Natural killer cell treated with Interleukin-12 subunit alpha and Interleukin-12 subunit beta and Interleukin-15 and Interleukin-18, amount 100 ng/mL, for 72 hours (primary cell): ENCODE data around the gene VPS25. TPM values are rescaled to one million over a fixed set of nuclear protein-coding genes. Genes with fewer than 3 reads are reported as not detected.
"Not testable (repeated sequence)": the region's sequence is repeated elsewhere in the genome, so short reads cannot be mapped to it uniquely, and the experiment has no call there.

Experiments
- ATAC-seq, 2 donors: fragments of 150-1000 bp; cut with Tn5 transposase in 1 of 2; sonication (Bioruptor Pico), chemical (Tn5 transposase) in 1 of 2; 2 replicates each; pipeline ENCODE4 v1.10.0; 2021
- DNase-seq: peaks from one replicate; pipeline ENCODE4 v3.0.0; 2022; ENCODE audit warnings: low spot score
- H3K27ac Mint-ChIP-seq, 2 donors: 1 replicate in 1 of 2; 2 replicates in 1 of 2; pipeline ENCODE4 v1.8.0; 2022; ENCODE audit warnings: mixed read lengths in 2 of 2, mild to moderate bottlenecking in 1 of 2, moderate library complexity in 1 of 2
- H3K27me3 Mint-ChIP-seq, 2 donors: 1 replicate in 1 of 2; 2 replicates in 1 of 2; pipeline ENCODE4 v1.8.0; 2022; ENCODE audit warnings: mixed read lengths in 2 of 2
- H3K36me3 Mint-ChIP-seq: one replicate; pipeline ENCODE4 v1.8.0; 2022; ENCODE audit warnings: mixed read lengths
- H3K4me1 Mint-ChIP-seq, 2 donors: 1 replicate in 1 of 2; 2 replicates in 1 of 2; pipeline ENCODE4 v1.8.0; 2022; ENCODE audit warnings: low read depth in 2 of 2, mixed read lengths in 2 of 2, mild to moderate bottlenecking in 1 of 2
- H3K4me3 Mint-ChIP-seq: one replicate; pipeline ENCODE4 v1.8.0; 2022; ENCODE audit warnings: mixed read lengths
- H3K9me3 Mint-ChIP-seq: 2 replicates; pipeline ENCODE4 v1.8.0; 2022; ENCODE audit warnings: mixed read lengths
- total RNA-seq, 2 donors: library from RNA; stranded (reverse); gene quantifications; one replicate each; pipeline ENCODE4 v1.2.3, GENCODE V29; 2022

Gene VPS25
- total RNA-seq, 2 donors from 2014 or later = 57.5 to 61.7 TPM

DNA sequence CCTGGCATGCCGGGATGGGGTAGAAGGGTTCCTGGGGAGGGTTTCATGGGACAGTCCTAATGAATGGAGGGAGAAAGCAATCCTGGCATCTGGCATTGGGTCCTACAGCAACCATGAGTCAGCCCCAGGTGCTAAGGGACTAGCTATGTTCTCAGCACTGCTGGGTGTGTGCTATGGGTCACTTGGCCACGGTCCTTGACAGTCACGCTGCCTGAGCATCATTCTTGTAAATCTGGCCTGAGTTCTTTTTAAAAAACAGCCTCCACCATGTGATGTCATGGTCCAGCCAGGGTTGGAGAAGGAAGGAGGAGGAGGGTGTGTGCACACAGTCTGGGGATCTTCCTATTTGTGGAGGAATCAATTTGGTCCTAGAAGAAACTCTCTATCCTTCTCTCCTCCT lies 18.5 kb upstream of the VPS25 start:
- Mint-ChIP-seq H3K27ac (no peak overlapping the region), H3K27me3 (peaks cover 34 to 42% of the 10 kb centered on the region in 2 donors), H3K4me1 (no peaks in the 10 kb centered on the region)

DNA sequence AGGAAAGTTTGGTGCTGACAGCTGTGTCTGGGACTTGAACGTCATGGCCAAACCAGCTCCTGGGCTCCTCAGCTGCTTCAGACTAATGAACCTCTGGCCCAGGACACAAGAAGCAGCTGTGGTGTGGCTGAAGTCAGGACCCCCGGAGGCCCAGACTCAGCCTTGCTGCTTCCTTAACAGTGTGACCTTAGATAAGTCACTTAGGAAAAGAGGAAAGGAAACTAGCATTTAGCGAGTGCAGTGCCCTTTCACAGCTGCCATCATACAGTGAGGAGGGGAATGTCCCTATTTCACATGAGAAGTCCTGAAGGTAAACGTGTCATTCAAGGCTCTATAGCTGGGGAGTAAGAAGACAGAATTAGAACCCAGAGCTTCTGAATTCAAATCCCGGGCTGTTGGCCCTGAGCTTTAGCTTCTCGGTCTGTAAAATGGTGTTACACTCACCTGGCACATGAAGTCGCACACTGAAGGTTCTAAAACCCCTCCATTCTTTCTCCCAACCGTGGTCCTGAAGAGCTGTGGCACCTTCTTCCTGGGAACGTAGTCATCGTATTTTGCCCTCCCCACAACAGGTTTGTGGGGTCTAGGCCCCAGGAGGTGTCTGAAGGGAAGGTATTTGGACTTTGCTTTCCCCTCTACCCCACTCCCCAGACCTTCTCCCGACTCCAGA lies 13.1 kb upstream of the VPS25 start:
- ATAC-seq (no peak), DNase-seq (no peak)
- no peaks in the 10 kb centered on the region for H3K36me3 Mint-ChIP-seq
- peaks cover 0 to 4% of the 10 kb centered on the region in 2 donors for H3K4me1 Mint-ChIP-seq
- H3K27me3 Mint-ChIP-seq = peaks cover 52 to 57% of the 10 kb centered on the region in 2 donors
- peak overlapping the region; percentile 36 for H3K4me3 Mint-ChIP-seq
- no peaks in the 10 kb centered on the region for H3K9me3 Mint-ChIP-seq
- H3K27ac Mint-ChIP-seq = no peak overlapping the region

More for the DNA sequence above, 18.5 kb upstream of the VPS25 start:
- no peak for DNase-seq
- Mint-ChIP-seq H3K36me3 (no peaks in the 10 kb centered on the region), H3K4me3 (no peak overlapping the region), H3K9me3 (no peaks in the 10 kb centered on the region)
- no peak for ATAC-seq

DNA sequence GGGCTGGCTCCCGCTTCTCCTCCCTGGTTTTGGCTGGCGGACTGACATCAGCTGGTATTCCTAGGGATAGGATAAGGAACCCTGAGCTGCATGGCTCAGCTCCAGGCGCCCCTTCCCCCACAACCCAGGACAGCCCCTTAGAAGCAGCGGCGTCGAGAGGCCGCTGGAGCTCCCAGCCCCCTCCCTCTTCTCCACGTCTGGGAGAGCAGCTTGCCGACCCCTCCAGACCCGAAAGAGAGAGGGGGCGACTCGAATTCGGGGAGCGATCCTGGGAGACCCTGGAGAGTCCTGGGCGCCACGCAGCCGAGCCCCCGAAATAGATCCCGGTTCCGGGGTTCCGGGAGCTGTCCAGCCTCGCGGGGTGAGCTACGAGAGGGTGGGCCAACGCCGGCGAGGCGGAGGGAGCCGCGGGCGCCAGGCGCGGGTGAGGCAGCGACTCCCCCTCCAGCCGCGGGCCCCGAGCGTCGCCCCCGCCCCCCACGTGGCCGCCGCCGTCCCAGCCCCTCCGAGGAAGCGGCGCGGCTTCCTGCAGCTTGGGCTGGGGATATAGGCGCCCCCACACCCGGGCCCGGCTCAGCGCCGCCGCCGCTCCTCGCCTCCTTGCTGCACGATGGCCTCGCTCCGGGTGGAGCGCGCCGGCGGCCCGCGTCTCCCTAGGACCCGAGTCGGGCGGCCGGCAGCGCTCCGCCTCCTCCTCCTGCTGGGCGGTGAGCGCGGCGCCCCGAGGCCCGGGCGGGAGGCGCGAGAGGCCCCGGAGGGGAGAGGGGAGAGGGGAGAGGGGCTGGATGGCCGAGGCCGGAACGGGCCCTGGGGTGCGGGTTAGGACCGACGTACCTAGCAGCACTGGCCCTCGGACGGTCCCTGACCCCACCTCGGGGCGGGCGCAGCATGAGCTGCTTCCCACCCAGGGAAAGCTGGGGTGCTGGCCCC lies 12.3 kb upstream of the VPS25 start, which contains the start of gene RAMP2:
Gene RAMP2, plus strand, starts transcription at position 576 of the 930 bp plus-strand sequence. Its CDS starts 35 bp downstream, at position 611.
- DNase-seq (no peak), ATAC-seq (peak; percentile 33 to 47)
- peaks cover 0 to 4% of the 10 kb centered on the region in 2 donors for H3K4me1 Mint-ChIP-seq
- peak within 1 kb of the TSS; percentile 41 for H3K4me3 Mint-ChIP-seq
- H3K27me3 Mint-ChIP-seq = peaks cover 54 to 62% of the 10 kb centered on the region in 2 donors
- H3K36me3 Mint-ChIP-seq = no peaks in the 10 kb centered on the region
- H3K9me3 Mint-ChIP-seq = no peaks in the 10 kb centered on the region
- H3K27ac Mint-ChIP-seq = no peak within 1 kb of the TSS

DNA sequence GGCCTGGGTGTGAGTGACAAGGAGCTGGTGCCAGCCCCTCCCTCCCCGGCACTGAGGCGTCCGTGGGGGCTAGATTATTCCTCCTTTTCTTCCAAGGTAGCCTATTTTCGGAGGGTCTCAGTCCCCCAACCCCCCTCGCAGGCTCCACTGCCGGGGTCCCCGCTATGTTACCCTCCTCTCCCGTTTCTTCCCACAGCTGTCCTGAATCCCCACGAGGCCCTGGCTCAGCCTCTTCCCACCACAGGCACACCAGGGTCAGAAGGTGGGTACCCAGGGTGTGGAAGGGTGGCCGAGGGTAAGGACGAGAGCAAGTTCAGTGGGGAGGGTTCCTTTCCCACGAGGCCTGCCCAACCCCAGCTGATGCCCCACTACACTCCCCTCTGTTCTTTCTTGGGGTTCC lies 11.6 kb upstream of the VPS25 start:
- H3K9me3 Mint-ChIP-seq = no peaks in the 10 kb centered on the region
- DNase-seq (no peak), ATAC-seq (no peak)
- peak overlapping the region; percentile 41 for H3K4me3 Mint-ChIP-seq
- no peaks in the 10 kb centered on the region for H3K36me3 Mint-ChIP-seq
- peaks cover 50 to 58% of the 10 kb centered on the region in 2 donors for H3K27me3 Mint-ChIP-seq
- H3K4me1 Mint-ChIP-seq = peaks cover 0 to 4% of the 10 kb centered on the region in 2 donors
- no peak overlapping the region for H3K27ac Mint-ChIP-seq

DNA sequence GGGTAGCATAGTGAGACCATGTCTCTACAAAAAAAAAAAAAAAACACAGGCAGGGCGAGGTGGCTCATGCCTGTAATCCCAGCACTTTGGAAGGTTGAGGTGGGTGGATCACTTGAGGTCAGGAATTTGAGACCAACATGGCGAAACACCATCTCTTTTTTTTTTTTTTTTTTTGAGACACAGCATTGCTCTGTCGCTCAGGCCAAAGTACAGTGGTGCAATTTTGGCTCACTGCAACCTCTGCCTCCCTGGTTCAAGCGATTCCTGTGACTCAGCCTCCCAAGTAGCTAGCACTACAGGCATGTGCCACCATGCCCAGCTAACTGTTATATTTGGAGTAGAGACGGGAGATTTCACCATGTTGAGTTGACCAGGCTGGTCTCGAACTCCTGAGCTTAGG lies 7.1 kb upstream of the VPS25 start:
- H3K27me3 Mint-ChIP-seq = peaks cover 43 to 50% of the 10 kb centered on the region in 2 donors
- ATAC-seq (no peak), DNase-seq (no peak)
- no peak overlapping the region for H3K4me3 Mint-ChIP-seq
- no peak overlapping the region for H3K27ac Mint-ChIP-seq
- no peaks in the 10 kb centered on the region for H3K9me3 Mint-ChIP-seq
- no peaks in the 10 kb centered on the region for H3K4me1 Mint-ChIP-seq
- no peaks in the 10 kb centered on the region for H3K36me3 Mint-ChIP-seq

DNA sequence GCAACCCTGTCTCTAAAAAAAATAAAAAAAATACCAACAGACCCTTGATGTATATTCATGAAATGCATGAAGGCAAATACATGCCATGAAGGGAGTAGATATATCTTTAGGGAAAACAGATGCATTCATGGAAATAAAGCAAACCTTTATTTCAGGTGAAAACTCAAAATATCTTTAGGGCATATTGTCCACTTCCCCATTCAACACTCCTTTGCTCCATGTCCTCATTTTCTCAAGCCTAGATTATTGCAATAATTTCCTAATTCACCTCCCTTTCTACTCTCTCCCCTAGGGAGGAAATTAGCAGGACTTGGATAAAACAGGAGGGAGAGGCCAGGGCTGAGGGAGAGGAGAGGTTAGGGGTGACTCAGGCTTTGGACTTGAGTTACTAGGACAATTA lies 5.7 kb upstream of the VPS25 start:
- peaks cover 34 to 43% of the 10 kb centered on the region in 2 donors for H3K27me3 Mint-ChIP-seq
- H3K27ac Mint-ChIP-seq = no peak overlapping the region
- H3K4me3 Mint-ChIP-seq = no peak overlapping the region
- H3K4me1 Mint-ChIP-seq = peaks cover 4 to 7% of the 10 kb centered on the region in 2 donors
- H3K36me3 Mint-ChIP-seq = no peaks in the 10 kb centered on the region
- DNase-seq (no peak), ATAC-seq (no peak)
- H3K9me3 Mint-ChIP-seq = no peaks in the 10 kb centered on the region

DNA sequence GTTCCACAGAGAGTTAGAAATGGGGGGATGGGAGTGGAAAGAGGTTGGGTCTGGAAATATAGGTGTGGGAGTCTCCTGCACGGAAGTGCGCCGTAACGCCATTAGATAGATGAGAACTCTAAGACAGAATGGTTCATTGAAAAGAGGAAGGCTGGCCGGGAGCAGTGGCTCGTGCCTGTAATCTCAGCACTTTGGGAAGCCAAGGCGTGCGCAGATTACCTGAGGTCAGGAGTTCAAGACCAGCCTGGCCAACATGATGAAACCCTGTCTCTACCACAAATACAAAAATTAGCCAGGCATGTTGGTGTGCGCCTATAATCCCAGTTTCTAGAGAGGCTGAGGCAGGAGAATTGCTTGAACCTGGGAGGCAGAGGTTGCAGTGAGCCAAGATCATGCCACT lies 5.2 kb upstream of the VPS25 start:
- not testable (repeated sequence) for H3K36me3 Mint-ChIP-seq, H3K9me3 Mint-ChIP-seq

DNA sequence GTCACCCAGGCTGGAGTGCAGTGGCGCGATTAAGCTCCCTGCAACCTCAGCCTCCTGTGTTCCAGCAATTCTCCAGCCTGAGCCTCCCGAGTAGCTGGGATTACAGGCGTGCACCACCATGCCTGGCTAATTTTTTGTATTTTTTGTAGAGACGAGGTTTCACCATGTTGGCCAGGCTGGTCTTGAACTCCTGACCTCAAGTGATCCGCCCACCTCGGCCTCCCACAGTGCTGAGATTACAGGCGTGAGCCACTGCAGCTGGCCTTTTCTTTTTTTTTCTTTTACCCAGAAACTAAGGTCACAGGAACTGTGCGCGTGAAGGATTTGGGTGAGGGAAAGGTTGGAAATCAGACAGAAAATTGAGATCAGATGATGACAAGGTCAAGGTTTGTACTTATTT lies 3.3 kb upstream of the VPS25 start:
- H3K4me1 Mint-ChIP-seq = peaks cover 21 to 24% of the 10 kb centered on the region in 2 donors

More for the DNA sequence above, 5.2 kb upstream of the VPS25 start:
- peaks cover 29 to 38% of the 10 kb centered on the region in 2 donors for H3K27me3 Mint-ChIP-seq
- H3K27ac Mint-ChIP-seq, H3K4me1 Mint-ChIP-seq, ATAC-seq, DNase-seq, H3K4me3 Mint-ChIP-seq: not testable (repeated sequence)

DNA sequence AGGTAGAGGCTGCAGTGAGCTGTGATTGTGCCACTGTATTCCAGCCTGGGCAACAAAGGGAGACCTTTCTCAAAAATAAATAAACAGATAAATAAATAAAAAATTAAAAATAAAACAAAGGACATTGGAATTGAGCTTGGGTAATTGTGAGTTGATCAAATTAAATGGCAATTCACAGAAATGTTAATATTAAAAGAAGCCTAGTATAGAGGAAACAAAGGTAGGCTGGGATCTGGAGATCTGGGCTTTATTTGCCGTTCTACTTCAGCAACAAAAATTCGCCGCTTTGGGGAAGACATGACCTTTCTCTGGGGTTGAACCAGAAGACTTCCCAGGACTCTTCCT lies 332 bp upstream of the VPS25 start:
- Mint-ChIP-seq H3K27me3 (peaks cover 7 to 8% of the 10 kb centered on the region in 2 donors), H3K36me3 (peaks cover 9% of the 10 kb centered on the region), H3K27ac (peak overlapping the region; percentile 98 to 100), H3K4me1 (peaks cover 25 to 26% of the 10 kb centered on the region in 2 donors), H3K9me3 (no peaks in the 10 kb centered on the region), H3K4me3 (peak overlapping the region; percentile 100)
- DNase-seq (no peak), ATAC-seq (no peak)

More for the DNA sequence above, 3.3 kb upstream of the VPS25 start:
- DNase-seq, H3K4me3 Mint-ChIP-seq, ATAC-seq, H3K36me3 Mint-ChIP-seq, H3K9me3 Mint-ChIP-seq, H3K27ac Mint-ChIP-seq: not testable (repeated sequence)
- peaks cover 20 to 24% of the 10 kb centered on the region in 2 donors for H3K27me3 Mint-ChIP-seq

DNA sequence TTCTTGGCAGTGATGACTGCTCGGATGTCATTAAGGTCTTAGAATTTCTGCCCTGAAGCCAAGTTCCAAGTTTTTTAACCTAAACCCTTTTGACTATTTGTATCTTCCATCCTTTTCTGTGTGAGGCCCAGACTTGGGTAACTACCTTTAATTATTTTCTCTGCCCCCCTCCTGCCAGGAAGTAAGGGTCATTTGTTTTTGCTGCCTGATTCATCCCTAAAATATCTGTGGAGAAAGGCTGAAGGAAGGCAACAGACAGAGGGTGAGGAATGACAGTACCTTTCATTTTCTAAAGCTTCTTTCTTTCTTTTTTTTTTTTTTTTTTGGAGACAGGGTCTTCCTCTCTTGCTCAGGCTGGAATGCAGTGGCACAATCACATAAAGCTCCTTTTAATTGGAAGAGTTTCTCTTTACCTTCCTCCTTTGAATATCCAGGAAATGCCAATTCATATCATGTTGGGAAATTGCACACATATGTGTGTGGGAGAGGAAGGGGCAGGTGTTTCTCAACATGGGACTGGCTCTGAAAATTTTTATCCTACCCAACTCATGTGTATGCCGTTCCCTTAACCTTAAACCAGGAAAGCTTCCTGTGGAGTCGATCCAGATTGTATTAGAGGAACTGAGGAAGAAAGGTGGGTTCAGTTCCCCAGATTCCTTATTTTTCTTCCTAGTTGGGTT lies 957 bp downstream of the VPS25 start:
- Mint-ChIP-seq H3K9me3 (no peaks in the 10 kb centered on the region), H3K27ac (peak overlapping the region; percentile 98 to 100), H3K36me3 (peaks cover 9% of the 10 kb centered on the region), H3K27me3 (no peaks in the 10 kb centered on the region), H3K4me3 (peak overlapping the region; percentile 100), H3K4me1 (peaks cover 25 to 27% of the 10 kb centered on the region in 2 donors)
- no peak for ATAC-seq
- no peak for DNase-seq

GRCh38 chr17:42775534-42776098 lies 2.4 kb downstream of the VPS25 start:
- Mint-ChIP-seq H3K27ac (no peak overlapping the region), H3K27me3 (no peaks in the 10 kb centered on the region), H3K36me3 (peaks cover 9% of the 10 kb centered on the region), H3K4me1 (peaks cover 25 to 34% of the 10 kb centered on the region in 2 donors), H3K9me3 (no peaks in the 10 kb centered on the region), H3K4me3 (no peak overlapping the region)
- ATAC-seq = no peak
- no peak for DNase-seq

DNA sequence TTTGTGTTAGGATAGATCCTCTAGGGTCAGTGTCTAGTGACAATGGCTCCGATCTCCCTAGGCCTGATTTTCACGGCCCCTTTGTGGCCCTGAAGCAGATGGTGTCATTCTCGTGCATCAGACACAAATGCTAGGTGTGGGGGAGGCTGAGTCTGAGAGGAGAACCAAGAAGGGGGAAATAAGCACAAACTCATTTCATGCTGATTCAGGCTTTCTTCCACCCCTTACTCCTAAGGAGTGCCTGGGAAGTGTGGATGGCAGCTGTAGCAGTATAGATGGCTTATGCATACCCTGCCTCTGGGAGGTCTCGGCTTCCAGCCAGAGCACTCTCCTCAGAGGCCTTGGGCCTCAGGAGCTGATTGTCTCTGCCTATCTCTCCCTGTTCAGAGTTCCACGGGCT lies 5.3 kb downstream of the VPS25 start:
- Mint-ChIP-seq H3K27ac (no peak overlapping the region), H3K36me3 (peaks cover 8% of the 10 kb centered on the region), H3K4me1 (peaks cover 14 to 27% of the 10 kb centered on the region in 2 donors), H3K4me3 (no peak overlapping the region), H3K27me3 (peaks cover 10 to 17% of the 10 kb centered on the region in 2 donors), H3K9me3 (no peaks in the 10 kb centered on the region)
- no peak for DNase-seq
- no peak for ATAC-seq

GRCh38 chr17:42779304-42779935 lies 6.2 kb downstream of the VPS25 start:
- peak overlapping the region in 1 of 2 donors; percentile 27 for H3K27ac Mint-ChIP-seq
- H3K4me1 Mint-ChIP-seq = peaks cover 6 to 19% of the 10 kb centered on the region in 2 donors
- DNase-seq (no peak), ATAC-seq (no peak)
- H3K4me3 Mint-ChIP-seq = no peak overlapping the region
- no peaks in the 10 kb centered on the region for H3K9me3 Mint-ChIP-seq
- no peaks in the 10 kb centered on the region for H3K36me3 Mint-ChIP-seq
- H3K27me3 Mint-ChIP-seq = peaks cover 17 to 22% of the 10 kb centered on the region in 2 donors
